HG03460 (cell line): ENCODE measurements around the gene CUTA.
"Not testable (repeated sequence)": the region's sequence is repeated elsewhere in the genome, so short reads cannot be mapped to it uniquely, and the experiment has no call there.

Experiments used
- ATAC-seq: cut with Tn5 transposase; IDR thresholded peaks from one replicate; pipeline ENCODE4 v1.9.1; 2021; ENCODE audit not compliant: unreplicated experiment

The CUTA gene

GRCh38 chr6:33407132-33407718 lies 10.7 kb downstream of the CUTA start:
- no peak for ATAC-seq

- ATAC-seq, result no peak
Measured at GRCh38 chr6:33406126-33406525, 11.8 kb downstream of the CUTA start.

GRCh38 chr6:33405386-33405940 lies 12.4 kb downstream of the CUTA start:
- ATAC-seq, result no peak

GRCh38 chr6:33404884-33405283 lies 13.0 kb downstream of the CUTA start:
- ATAC-seq, result no peak

GRCh38 chr6:33399881-33400280 lies 18.0 kb downstream of the CUTA start:
- ATAC-seq, result not testable (repeated sequence)

- not testable (repeated sequence) for ATAC-seq
Measured at GRCh38 chr6:33398601-33399000, 19.3 kb downstream of the CUTA start.

- ATAC-seq, result no peak
Measured at GRCh38 chr6:33397541-33397940, 20.4 kb downstream of the CUTA start.

- ATAC-seq, result no peak
Measured at GRCh38 chr6:33392979-33393378, 24.9 kb downstream of the CUTA start.

GRCh38 chr6:33392595-33392948 lies 25.3 kb downstream of the CUTA start:
- ATAC-seq, result no peak

GRCh38 chr6:33391922-33392594 lies 25.8 kb downstream of the CUTA start:
- ATAC-seq, result peak; percentile 12

GRCh38 chr6:33391278-33391921 lies 26.5 kb downstream of the CUTA start, which contains the start of gene KIFC1:
Gene KIFC1 (plus strand): TSS chr6:33391823. CDS start chr6:33391986, 163 bp downstream.
- peak; percentile 90 for ATAC-seq

GRCh38 chr6:33390767-33391277 lies 27.1 kb downstream of the CUTA start:
- ATAC-seq, result no peak

- ATAC-seq, result no peak
Measured at GRCh38 chr6:33390173-33390572, 27.7 kb downstream of the CUTA start.

GRCh38 chr6:33384581-33385020 lies 33.3 kb downstream of the CUTA start:
- ATAC-seq, result no peak

GRCh38 chr6:33383427-33384185 lies 34.3 kb downstream of the CUTA start:
- ATAC-seq, result no peak

GRCh38 chr6:33380272-33380981 lies 37.5 kb downstream of the CUTA start:
- ATAC-seq, result no peak

GRCh38 chr6:33379184-33379583 lies 38.7 kb downstream of the CUTA start:
- not testable (repeated sequence) for ATAC-seq

- no peak for ATAC-seq
Measured at GRCh38 chr6:33377171-33377570, 40.7 kb downstream of the CUTA start.

GRCh38 chr6:33375143-33375671 lies 42.7 kb downstream of the CUTA start:
- no peak for ATAC-seq
